HCT116 (cell line): ENCODE measurements around the gene TBC1D4.

ENCODE experiments used
- CTCF ChIP-seq, 3 experiments: fragments of 200-600 bp in 1 of 3; sonication (generic) in 1 of 3; IDR thresholded peaks in 2 of 3; conservative IDR thresholded peaks in 1 of 3; 2 replicates each; pipeline ENCODE4 v1.5.1; 2012 to 2017; ENCODE audit warnings: low read depth in 2 of 3, low read length in 2 of 3, antibody characterized with exemption in 1 of 3, borderline replicate concordance in 1 of 3, control low read depth in 1 of 3, mild to moderate bottlenecking in 1 of 3, mixed read lengths in 1 of 3, mixed run types in 1 of 3, moderate library complexity in 1 of 3; ENCODE audit not compliant: insufficient read depth in 1 of 3
- EGR1 ChIP-seq: IDR thresholded peaks from 2 replicates; pipeline ENCODE4 v1.6.1; 2012; ENCODE audit warnings: low read depth
- FOSL1 ChIP-seq: IDR thresholded peaks from 2 replicates; pipeline ENCODE4 v1.6.1; 2012; ENCODE audit warnings: low read depth
- MAX ChIP-seq: IDR thresholded peaks from 2 replicates; pipeline ENCODE4 v1.6.1; 2012
- POLR2A ChIP-seq: IDR thresholded peaks from 2 replicates; pipeline ENCODE4 v1.7.0; 2011; ENCODE audit warnings: borderline replicate concordance; ENCODE audit not compliant: insufficient read depth, insufficient read length; ENCODE audit errors: extremely low read depth
- POLR2AphosphoS5 ChIP-seq: IDR thresholded peaks from 2 replicates; pipeline ENCODE4 v1.6.1; 2011; ENCODE audit warnings: mild to moderate bottlenecking, low read depth, low read length, moderate library complexity
- SRF ChIP-seq: IDR thresholded peaks from 2 replicates; pipeline ENCODE4 v1.6.1; 2012; ENCODE audit warnings: low read depth
- YY1 ChIP-seq: IDR thresholded peaks from 2 replicates; pipeline ENCODE4 v1.6.1; 2011; ENCODE audit warnings: low read length, low read depth, moderate library complexity, mild to moderate bottlenecking; ENCODE audit not compliant: insufficient replicate concordance; ENCODE audit errors: extremely low read depth
- ZNF274 ChIP-seq: fragments of 200-500 bp; sonication (Bioruptor generic); IDR thresholded peaks from 2 replicates; pipeline ENCODE4 v1.6.1; 2014; ENCODE audit warnings: mild to moderate bottlenecking, low read depth, low read length, inconsistent platforms

- no peak for TF ChIP-seq YY1
- TF ChIP-seq CTCF (IDR thresholded peaks at IDR 0.05 in 2 of 3, conservative IDR thresholded peaks at IDR 0.05 in 1 of 3; ENCODE audit: borderline replicate concordance in 1 of 3, insufficient read depth in 1 of 3, low read depth in 2 of 3, low read length in 2 of 3), result no peak
- no peak for TF ChIP-seq POLR2A
- TF ChIP-seq EGR1, result no peak
- TF ChIP-seq POLR2AphosphoS5, result no peak
- TF ChIP-seq ZNF274, result no peak
- no peak for TF ChIP-seq SRF
- TF ChIP-seq FOSL1, result no peak
- TF ChIP-seq MAX, result no peak
Observed at GRCh38 chr13:75333103-75333502, 148.9 kb downstream of the TBC1D4 start.
